K562 (cell line): ENCODE results near the gene SETD4. TPM values are rescaled to one million over a fixed set of nuclear protein-coding genes. Genes with fewer than 3 reads are reported as not detected.

Source experiments
- DMBX1 ChIP-seq: fragments of 250-450 bp; sonication (Bioruptor Pico); IDR thresholded peaks from 2 replicates; pipeline ENCODE4 v1.8.0; 2022; ENCODE audit warnings: inconsistent platforms, mild to moderate bottlenecking, moderate library complexity, borderline replicate concordance
- E2F5 ChIP-seq: sonication (generic); formaldehyde crosslinking; IDR thresholded peaks from 2 replicates; pipeline ENCODE4 v1.8.0; 2022; ENCODE audit warnings: mild to moderate bottlenecking, missing genetic modification reagents
- GABPB2 ChIP-seq: fragments of 250-450 bp; sonication (Bioruptor Pico); conservative IDR thresholded peaks from 2 replicates; pipeline ENCODE4 v1.5.1; 2021; ENCODE audit warnings: mild to moderate bottlenecking
- MAFF ChIP-seq: IDR thresholded peaks from 2 replicates; pipeline ENCODE4 v1.6.1; 2012; ENCODE audit warnings: low read length, improper control_type of control experiment
- SMAD3 ChIP-seq: fragments of 450-650 bp; formaldehyde crosslinking; conservative IDR thresholded peaks from 2 replicates; pipeline ENCODE4 v1.4.0; 2020; ENCODE audit warnings: mild to moderate bottlenecking
- ZBTB17 ChIP-seq: fragments of 450-650 bp; formaldehyde crosslinking; IDR thresholded peaks from 2 replicates; pipeline ENCODE4 v1.4.0; 2020; ENCODE audit warnings: mild to moderate bottlenecking
- ZNF766 ChIP-seq: fragments of 200-800 bp; sonication (Bioruptor generic); conservative IDR thresholded peaks from 2 replicates; pipeline ENCODE4 v1.6.1; 2016; ENCODE audit warnings: missing genetic modification characterization, missing compliant biosample characterization
- ZNF79 ChIP-seq: fragments of 250-450 bp; sonication (Bioruptor Pico); IDR thresholded peaks from 2 replicates; pipeline ENCODE4 v1.4.0; 2020; ENCODE audit warnings: low read depth, mild to moderate bottlenecking, moderate library complexity
- polyA plus RNA-seq, 8 experiments: library from polyadenylated mRNA; depleted of rRNA in 4 of 8; stranded (reverse) in 5 of 8; unstranded in 3 of 8; fragments of >200 nt; fragmentation: Nextera tagmentation in 2 of 8; fragmentation: Illumina TruSeq in 1 of 8; extraction: Ambion mirVana in 2 of 8; extraction: Trizol in 1 of 8; gene quantifications; 2 replicates each; pipeline versions ENCODE4 v1.2.1 to v1.2.3, GENCODE V29; 2011 to 2014; ENCODE audit warnings: inconsistent platforms in 1 of 8, missing spikeins in 1 of 8
- total RNA-seq, 7 experiments: library from RNA; depleted of rRNA in 6 of 7; stranded (reverse); fragments of >200 nt in 6 of 7; fragmentation: Illumina TruSeq in 2 of 7; extraction: Trizol in 2 of 7; gene quantifications; 2 replicates each; pipeline versions ENCODE4 v1.2.1 to v1.2.3, GENCODE V29; 2011 to 2021; ENCODE audit warnings: low replicate concordance in 1 of 7
- TF ChIP-seq, protein P1 (sequence below), 2 experiments: fragments of 450-650 bp; conservative IDR thresholded peaks; 2 replicates each; pipeline ENCODE4 v1.6.1; 2017; ENCODE audit warnings: mild to moderate bottlenecking in 2 of 2, moderate library complexity in 2 of 2

Gene SETD4
- total and polyA plus RNA-seq, 9 of the 15 experiments (the other 6 are each of a cell fraction or from before 2014, with no cell fraction given), result 16.1 to 51.3 (median 25.7) TPM

GRCh38 chr21:36061445-36061844, 1.1 kb upstream of the SETD4 start (continued):
- TF ChIP-seq, protein P1, sequence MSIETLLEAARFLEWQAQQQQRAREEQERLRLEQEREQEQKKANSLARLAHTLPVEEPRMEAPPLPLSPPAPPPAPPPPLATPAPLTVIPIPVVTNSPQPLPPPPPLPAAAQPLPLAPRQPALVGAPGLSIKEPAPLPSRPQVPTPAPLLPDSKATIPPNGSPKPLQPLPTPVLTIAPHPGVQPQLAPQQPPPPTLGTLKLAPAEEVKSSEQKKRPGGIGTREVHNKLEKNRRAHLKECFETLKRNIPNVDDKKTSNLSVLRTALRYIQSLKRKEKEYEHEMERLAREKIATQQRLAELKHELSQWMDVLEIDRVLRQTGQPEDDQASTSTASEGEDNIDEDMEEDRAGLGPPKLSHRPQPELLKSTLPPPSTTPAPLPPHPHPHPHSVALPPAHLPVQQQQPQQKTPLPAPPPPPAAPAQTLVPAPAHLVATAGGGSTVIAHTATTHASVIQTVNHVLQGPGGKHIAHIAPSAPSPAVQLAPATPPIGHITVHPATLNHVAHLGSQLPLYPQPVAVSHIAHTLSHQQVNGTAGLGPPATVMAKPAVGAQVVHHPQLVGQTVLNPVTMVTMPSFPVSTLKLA (conservative IDR thresholded peaks at IDR 0.05), result no peak
- 0 out of 2 replicates have a peak, but pooled peaks have one; percentile 43 for TF ChIP-seq ZBTB17 (CRISPR knock-in tag)
- TF ChIP-seq DMBX1 (CRISPR knock-in tag), result peak; percentile 91
- no peak for TF ChIP-seq MAFF
- TF ChIP-seq ZNF766 (CRISPR knock-in tag), result no peak
- TF ChIP-seq E2F5 (CRISPR knock-in tag), result no peak
- 0 out of 2 replicates have a peak, but pooled peaks have one; percentile 69 for TF ChIP-seq SMAD3 (CRISPR knock-in tag)
- peak; percentile 62; the same call in 1 of the 2 replicates for TF ChIP-seq ZNF79 (CRISPR knock-in tag)
- TF ChIP-seq GABPB2 (CRISPR knock-in tag), result no peak
